Body of pancreas (tissue), 4 donors: Measurements from ENCODE around the gene TOMM20L.

Source experiments
- POLR2A ChIP-seq, 3 donors: fragments of 450-650 bp; IDR thresholded peaks; one replicate each; pipeline ENCODE4 v1.6.1; 2016; ENCODE audit warnings: antibody characterized with exemption in 3 of 3, mild to moderate bottlenecking in 2 of 3
- TF ChIP-seq, protein P1 (sequence below), 7 experiments: fragments of 450-650 bp in 4 of 7; fragments of 200-600 bp in 3 of 7; sonication (generic) in 3 of 7; IDR thresholded peaks; one replicate each; pipeline ENCODE4 v1.5.1; 2016 to 2019; ENCODE audit warnings: antibody characterized with exemption in 7 of 7

DNA sequence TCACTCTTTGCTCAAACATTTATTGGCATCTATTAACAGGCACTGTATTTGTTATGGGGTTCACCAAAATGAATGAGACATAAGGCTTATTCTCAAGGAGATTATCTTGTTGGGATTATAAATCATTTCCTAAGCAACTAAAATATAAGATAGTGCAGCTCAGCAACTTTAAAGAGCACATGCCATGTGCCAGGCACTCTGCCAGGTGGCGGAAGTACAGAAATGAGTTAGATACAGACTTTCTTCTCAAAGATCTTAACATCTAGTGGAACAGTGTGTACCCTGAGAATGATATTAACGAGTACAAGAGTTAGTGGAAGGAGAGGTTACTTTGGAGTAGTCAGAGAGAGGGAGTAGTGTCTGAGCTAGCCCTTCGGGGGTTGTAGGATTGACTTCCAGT, 28.4 kb upstream of the TOMM20L start:
- TF ChIP-seq, protein P1, sequence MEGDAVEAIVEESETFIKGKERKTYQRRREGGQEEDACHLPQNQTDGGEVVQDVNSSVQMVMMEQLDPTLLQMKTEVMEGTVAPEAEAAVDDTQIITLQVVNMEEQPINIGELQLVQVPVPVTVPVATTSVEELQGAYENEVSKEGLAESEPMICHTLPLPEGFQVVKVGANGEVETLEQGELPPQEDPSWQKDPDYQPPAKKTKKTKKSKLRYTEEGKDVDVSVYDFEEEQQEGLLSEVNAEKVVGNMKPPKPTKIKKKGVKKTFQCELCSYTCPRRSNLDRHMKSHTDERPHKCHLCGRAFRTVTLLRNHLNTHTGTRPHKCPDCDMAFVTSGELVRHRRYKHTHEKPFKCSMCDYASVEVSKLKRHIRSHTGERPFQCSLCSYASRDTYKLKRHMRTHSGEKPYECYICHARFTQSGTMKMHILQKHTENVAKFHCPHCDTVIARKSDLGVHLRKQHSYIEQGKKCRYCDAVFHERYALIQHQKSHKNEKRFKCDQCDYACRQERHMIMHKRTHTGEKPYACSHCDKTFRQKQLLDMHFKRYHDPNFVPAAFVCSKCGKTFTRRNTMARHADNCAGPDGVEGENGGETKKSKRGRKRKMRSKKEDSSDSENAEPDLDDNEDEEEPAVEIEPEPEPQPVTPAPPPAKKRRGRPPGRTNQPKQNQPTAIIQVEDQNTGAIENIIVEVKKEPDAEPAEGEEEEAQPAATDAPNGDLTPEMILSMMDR (IDR thresholded peaks at IDR 0.05): no peak
- TF ChIP-seq POLR2A (IDR thresholded peaks at IDR 0.05): no peak
